SH-SY5Y (cell line): ENCODE data around the gene MBNL1.

Experiments used
- GATA2 ChIP-seq: IDR thresholded peaks from 2 replicates; pipeline ENCODE4 v1.6.1; 2011; ENCODE audit warnings: mild to moderate bottlenecking, low read depth, low read length
- GATA3 ChIP-seq: IDR thresholded peaks from 2 replicates; pipeline ENCODE4 v1.6.1; 2011; ENCODE audit warnings: low read depth, mild to moderate bottlenecking, low read length, moderate library complexity

GRCh38 chr3:152496716-152497115 lies 228.0 kb downstream of the MBNL1 start:
- no peak for TF ChIP-seq GATA2
- TF ChIP-seq GATA3 = no peak
